ENCODE results near the gene TIMM29.
A peak's percentile ranks its signal among the peaks of the same experiment; 100 is the strongest.

Gene TIMM29

DNA sequence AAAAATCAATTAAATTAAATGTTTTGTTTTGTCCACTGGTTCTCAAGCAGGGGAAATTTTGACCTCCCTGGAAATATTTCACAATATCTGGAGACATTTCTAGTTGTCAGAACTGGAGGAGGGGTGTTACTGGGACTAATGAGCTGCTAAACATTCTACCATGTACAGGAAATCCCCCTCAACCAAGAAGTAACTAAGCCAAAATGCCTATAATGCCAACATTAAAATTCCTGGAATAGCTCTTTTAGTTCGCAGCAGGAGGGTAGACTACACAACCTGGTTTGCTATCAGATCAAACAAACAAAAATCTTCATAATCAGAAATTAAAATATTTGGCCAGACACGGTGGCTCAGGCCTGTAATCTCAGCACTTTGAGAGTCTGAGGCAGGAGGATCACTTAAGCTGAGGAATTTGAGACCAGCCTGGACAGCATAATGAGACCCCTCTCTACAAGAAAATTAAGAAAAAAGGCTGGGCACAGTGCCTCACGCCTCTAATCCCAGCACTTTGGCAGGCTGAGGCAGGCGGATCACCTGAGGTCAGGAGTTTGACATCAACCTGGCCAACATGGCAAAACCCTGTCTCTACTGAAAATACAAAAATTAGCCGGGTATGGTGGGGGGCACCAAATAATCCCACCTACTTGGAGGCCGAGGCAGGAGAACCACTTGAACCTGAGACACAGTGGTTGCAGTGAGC is 18.5 kb downstream of the TIMM29 start:
- TF ChIP-seq SIN3A (IDR thresholded peaks at IDR 0.05; ENCODE audit: borderline replicate concordance, insufficient read depth, low read length) (no peak), POLR2AphosphoS5 (IDR thresholded peaks at IDR 0.05; ENCODE audit: low read depth, low read length) (no peak), FOXP2 (optimal IDR thresholded peaks at IDR 0.05; ENCODE audit: borderline replicate concordance, extremely low read depth, extremely low read length, insufficient read depth) (no peak), TAF1 (IDR thresholded peaks at IDR 0.05; ENCODE audit: borderline replicate concordance, insufficient read depth, low read length) (no peak)
- TF ChIP-seq, protein P1, sequence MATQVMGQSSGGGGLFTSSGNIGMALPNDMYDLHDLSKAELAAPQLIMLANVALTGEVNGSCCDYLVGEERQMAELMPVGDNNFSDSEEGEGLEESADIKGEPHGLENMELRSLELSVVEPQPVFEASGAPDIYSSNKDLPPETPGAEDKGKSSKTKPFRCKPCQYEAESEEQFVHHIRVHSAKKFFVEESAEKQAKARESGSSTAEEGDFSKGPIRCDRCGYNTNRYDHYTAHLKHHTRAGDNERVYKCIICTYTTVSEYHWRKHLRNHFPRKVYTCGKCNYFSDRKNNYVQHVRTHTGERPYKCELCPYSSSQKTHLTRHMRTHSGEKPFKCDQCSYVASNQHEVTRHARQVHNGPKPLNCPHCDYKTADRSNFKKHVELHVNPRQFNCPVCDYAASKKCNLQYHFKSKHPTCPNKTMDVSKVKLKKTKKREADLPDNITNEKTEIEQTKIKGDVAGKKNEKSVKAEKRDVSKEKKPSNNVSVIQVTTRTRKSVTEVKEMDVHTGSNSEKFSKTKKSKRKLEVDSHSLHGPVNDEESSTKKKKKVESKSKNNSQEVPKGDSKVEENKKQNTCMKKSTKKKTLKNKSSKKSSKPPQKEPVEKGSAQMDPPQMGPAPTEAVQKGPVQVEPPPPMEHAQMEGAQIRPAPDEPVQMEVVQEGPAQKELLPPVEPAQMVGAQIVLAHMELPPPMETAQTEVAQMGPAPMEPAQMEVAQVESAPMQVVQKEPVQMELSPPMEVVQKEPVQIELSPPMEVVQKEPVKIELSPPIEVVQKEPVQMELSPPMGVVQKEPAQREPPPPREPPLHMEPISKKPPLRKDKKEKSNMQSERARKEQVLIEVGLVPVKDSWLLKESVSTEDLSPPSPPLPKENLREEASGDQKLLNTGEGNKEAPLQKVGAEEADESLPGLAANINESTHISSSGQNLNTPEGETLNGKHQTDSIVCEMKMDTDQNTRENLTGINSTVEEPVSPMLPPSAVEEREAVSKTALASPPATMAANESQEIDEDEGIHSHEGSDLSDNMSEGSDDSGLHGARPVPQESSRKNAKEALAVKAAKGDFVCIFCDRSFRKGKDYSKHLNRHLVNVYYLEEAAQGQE (IDR thresholded peaks at IDR 0.05; ENCODE audit: insufficient read depth in 1 of 2, low read depth in 2 of 2, low read length in 2 of 2), result no peak

DNA sequence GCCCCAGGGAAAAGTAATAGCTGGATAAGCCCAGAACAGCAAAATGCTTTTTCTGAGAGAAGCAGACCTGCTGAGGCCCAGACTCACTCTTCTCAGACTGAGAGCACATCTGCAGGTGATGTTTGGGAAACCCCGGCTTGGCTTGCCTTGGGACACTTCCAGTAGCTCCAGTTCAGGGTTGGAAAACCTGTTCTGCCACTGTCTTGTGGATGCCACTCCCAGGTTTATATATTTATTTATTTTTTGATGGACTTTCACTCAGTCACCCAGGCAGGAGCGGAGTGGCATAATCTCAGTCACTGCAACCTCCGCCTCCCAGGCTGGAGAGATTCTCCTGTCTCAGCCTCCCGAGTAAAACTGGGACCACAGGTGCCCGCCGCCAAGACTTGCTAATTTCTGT is 24.2 kb downstream of the TIMM29 start:
- TF ChIP-seq SIN3A (IDR thresholded peaks at IDR 0.05; ENCODE audit: borderline replicate concordance, insufficient read depth, low read length), result no peak
- TF ChIP-seq POLR2AphosphoS5 (IDR thresholded peaks at IDR 0.05; ENCODE audit: low read depth, low read length), result no peak
- TF ChIP-seq, protein P1 (IDR thresholded peaks at IDR 0.05; ENCODE audit: insufficient read depth in 1 of 2, low read depth in 2 of 2, low read length in 2 of 2), result no peak
- no peak for TF ChIP-seq TAF1 (IDR thresholded peaks at IDR 0.05; ENCODE audit: borderline replicate concordance, insufficient read depth, low read length)
- no peak for TF ChIP-seq FOXP2 (optimal IDR thresholded peaks at IDR 0.05; ENCODE audit: borderline replicate concordance, extremely low read depth, extremely low read length, insufficient read depth)

DNA sequence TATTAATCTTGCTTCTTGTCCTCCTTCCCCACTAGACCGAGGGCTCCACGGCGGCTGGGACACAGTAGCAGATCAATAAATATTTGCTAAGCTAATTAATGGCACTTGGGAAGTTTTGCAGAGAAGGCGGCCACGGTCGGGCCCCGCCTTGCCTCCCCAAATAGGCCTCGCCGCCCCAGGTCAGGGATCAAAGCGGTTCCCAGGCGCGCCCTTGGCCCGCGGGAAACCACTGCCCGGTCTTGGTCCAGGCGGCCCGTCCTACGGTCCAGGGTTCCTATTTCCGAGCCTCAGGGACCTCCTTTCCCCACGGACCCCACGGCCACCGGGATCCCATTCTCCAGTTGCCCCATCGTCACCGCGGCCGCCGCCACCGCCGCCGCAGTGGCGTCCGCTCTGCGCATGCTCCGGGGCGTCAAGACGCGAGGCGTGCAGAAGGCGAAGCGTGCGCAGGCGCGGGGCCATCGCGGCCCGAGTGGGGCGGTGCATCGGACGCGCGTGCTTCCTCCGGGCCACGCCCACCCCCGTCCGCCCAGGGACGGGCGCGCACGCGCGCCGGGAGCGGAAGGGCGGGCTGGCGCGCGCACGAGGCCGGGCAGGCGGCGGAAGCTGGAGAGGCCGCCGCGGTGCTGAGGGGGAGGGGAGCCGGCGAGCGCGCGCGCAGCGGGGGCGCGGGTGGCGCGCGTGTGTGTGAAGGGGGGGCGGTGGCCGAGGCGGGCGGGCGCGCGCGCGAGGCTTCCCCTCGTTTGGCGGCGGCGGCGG is 31.9 kb downstream of the TIMM29 start, which contains the start of gene SMARCA4:
Gene SMARCA4, plus strand, starts transcription at position 717 of the 759 bp plus-strand sequence. CDS start 23,122 bp downstream, outside the sequence.
- peak; percentile 94 for TF ChIP-seq POLR2AphosphoS5 (IDR thresholded peaks at IDR 0.05; ENCODE audit: low read depth, low read length)
- TF ChIP-seq, protein P1 (IDR thresholded peaks at IDR 0.05; ENCODE audit: insufficient read depth in 1 of 2, low read depth in 2 of 2, low read length in 2 of 2), result peak in 1 of 2 experiments; percentile 42; a peak in 1 of 4 replicates
- no peak for TF ChIP-seq SIN3A (IDR thresholded peaks at IDR 0.05; ENCODE audit: borderline replicate concordance, insufficient read depth, low read length)
- peak; percentile 96 for TF ChIP-seq FOXP2 (optimal IDR thresholded peaks at IDR 0.05; ENCODE audit: borderline replicate concordance, extremely low read depth, extremely low read length, insufficient read depth)
- TF ChIP-seq TAF1 (IDR thresholded peaks at IDR 0.05; ENCODE audit: borderline replicate concordance, insufficient read depth, low read length), result no peak

DNA sequence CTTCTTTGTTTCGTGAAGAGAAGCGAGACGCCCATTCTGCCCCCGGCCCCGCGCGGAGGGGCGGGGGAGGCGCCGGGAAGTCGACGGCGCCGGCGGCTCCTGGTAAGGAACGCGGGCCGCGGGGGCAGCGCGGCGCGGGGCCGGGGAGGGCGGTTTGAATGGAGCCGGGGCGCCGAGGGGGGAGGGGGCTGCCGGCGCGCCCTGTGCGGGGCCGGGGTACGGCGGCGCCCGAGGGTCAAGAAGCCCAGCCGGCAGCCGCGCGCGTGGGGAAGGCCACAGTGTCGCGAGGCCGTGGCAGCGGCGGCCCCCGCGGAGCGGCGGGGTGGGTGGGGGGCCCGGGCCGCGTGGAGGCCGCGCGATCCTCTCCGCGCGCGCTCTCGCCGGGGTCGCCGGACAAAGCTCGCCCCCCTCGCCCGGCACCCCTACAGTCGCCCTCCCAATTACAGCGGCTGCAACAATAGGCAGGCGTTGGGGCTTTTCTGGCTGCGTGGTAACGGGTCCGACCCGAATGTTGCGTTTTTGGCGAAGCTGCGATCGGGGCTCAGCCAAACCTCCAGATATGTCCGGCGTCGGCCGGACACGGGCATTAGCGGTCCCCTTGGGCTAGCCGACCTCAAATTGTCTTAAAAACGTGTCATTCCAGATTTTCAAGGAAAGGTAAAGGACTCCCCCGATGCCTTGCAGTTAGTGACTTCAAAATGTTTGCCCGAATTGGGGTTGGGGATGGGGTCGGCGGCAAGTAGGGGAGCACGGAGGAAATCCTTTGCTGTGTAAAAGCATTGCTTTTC is 32.7 kb downstream of the TIMM29 start:
- TF ChIP-seq TAF1 (IDR thresholded peaks at IDR 0.05; ENCODE audit: borderline replicate concordance, insufficient read depth, low read length), result no peak
- TF ChIP-seq FOXP2 (optimal IDR thresholded peaks at IDR 0.05; ENCODE audit: borderline replicate concordance, extremely low read depth, extremely low read length, insufficient read depth), result no peak
- TF ChIP-seq, protein P1 (IDR thresholded peaks at IDR 0.05; ENCODE audit: insufficient read depth in 1 of 2, low read depth in 2 of 2, low read length in 2 of 2), result no peak
- no peak for TF ChIP-seq SIN3A (IDR thresholded peaks at IDR 0.05; ENCODE audit: borderline replicate concordance, insufficient read depth, low read length)
- no peak for TF ChIP-seq POLR2AphosphoS5 (IDR thresholded peaks at IDR 0.05; ENCODE audit: low read depth, low read length)

All from PFSK-1 (cell line).